ENCODE measurements around the gene SPATA7.
"Not testable (repeated sequence)": the region's sequence is repeated elsewhere in the genome, so short reads cannot be mapped to it uniquely, and the experiment has no call there.

Gene SPATA7

GRCh38 chr14:88380405-88380804, 5.1 kb upstream of the SPATA7 start:
- Mint-ChIP-seq H3K27ac (no peak overlapping the region), H3K36me3 (peaks cover 0 to 2% of the 10 kb centered on the region in 2 donors), H3K27me3 (peaks cover 0 to 16% of the 10 kb centered on the region in 2 donors), H3K9me3 (no peaks in the 10 kb centered on the region), H3K4me3 (no peak overlapping the region), H3K4me1 (peaks cover 0 to 6% of the 10 kb centered on the region in 2 donors)
- DNase-seq (no peak), ATAC-seq (replicated peaks) (no peak)

GRCh38 chr14:88381634-88382033, 3.8 kb upstream of the SPATA7 start:
- DNase-seq; H3K27ac Mint-ChIP-seq; H3K4me3 Mint-ChIP-seq; ATAC-seq (replicated peaks); H3K36me3 Mint-ChIP-seq; H3K9me3 Mint-ChIP-seq: not testable (repeated sequence)
- Mint-ChIP-seq H3K27me3 (peaks cover 0 to 16% of the 10 kb centered on the region in 2 donors), H3K4me1 (peaks cover 0 to 11% of the 10 kb centered on the region in 2 donors)

GRCh38 chr14:88384718-88385117, 739 bp upstream of the SPATA7 start:
- Mint-ChIP-seq H3K4me3 (peak overlapping the region; percentile 97 to 98), H3K27me3 (peaks cover 0 to 1% of the 10 kb centered on the region in 2 donors), H3K4me1 (peaks cover 0 to 11% of the 10 kb centered on the region in 2 donors), H3K36me3 (peaks cover 0 to 3% of the 10 kb centered on the region in 2 donors), H3K9me3 (no peaks in the 10 kb centered on the region), H3K27ac (peak overlapping the region; percentile 94)
- ATAC-seq (replicated peaks) (peak in 1 of 2 donors; percentile 24), DNase-seq (no peak)

GRCh38 chr14:88386256-88386794, 868 bp downstream of the SPATA7 start:
- H3K4me3 Mint-ChIP-seq, result peak overlapping the region; percentile 97 to 98
- H3K4me1 Mint-ChIP-seq, result peaks cover 0 to 11% of the 10 kb centered on the region in 2 donors
- DNase-seq (no peak), ATAC-seq (replicated peaks) (peak in 1 of 2 donors; percentile 26)
- peaks cover 0 to 3% of the 10 kb centered on the region in 2 donors for H3K36me3 Mint-ChIP-seq
- H3K27ac Mint-ChIP-seq, result peak overlapping the region; percentile 94
- no peaks in the 10 kb centered on the region for H3K27me3 Mint-ChIP-seq
- no peaks in the 10 kb centered on the region for H3K9me3 Mint-ChIP-seq

- Mint-ChIP-seq H3K27me3 (no peaks in the 10 kb centered on the region), H3K4me3 (no peak overlapping the region)
- no peak for DNase-seq
Observed at GRCh38 chr14:88388741-88389282, 3.4 kb downstream of the SPATA7 start.

GRCh38 chr14:88392609-88393008, 7.2 kb downstream of the SPATA7 start:
- Mint-ChIP-seq H3K4me1 (no peaks in the 10 kb centered on the region), H3K27ac (no peak overlapping the region), H3K36me3 (peaks cover 9 to 11% of the 10 kb centered on the region in 2 donors), H3K4me3 (no peak overlapping the region), H3K9me3 (no peaks in the 10 kb centered on the region), H3K27me3 (no peaks in the 10 kb centered on the region)
- ATAC-seq (replicated peaks) (no peak), DNase-seq (no peak)

More at GRCh38 chr14:88388741-88389282, 3.4 kb downstream of the SPATA7 start:
- Mint-ChIP-seq H3K4me1 (peaks cover 0 to 11% of the 10 kb centered on the region in 2 donors), H3K36me3 (peaks cover 0 to 3% of the 10 kb centered on the region in 2 donors), H3K27ac (no peak overlapping the region), H3K9me3 (no peaks in the 10 kb centered on the region)
- ATAC-seq (replicated peaks), result no peak

GRCh38 chr14:88411039-88411438, 25.6 kb downstream of the SPATA7 start:
- no peaks in the 10 kb centered on the region for H3K4me1 Mint-ChIP-seq
- H3K27me3 Mint-ChIP-seq, result no peaks in the 10 kb centered on the region
- no peak for DNase-seq
- peaks cover 13 to 59% of the 10 kb centered on the region in 2 donors for H3K36me3 Mint-ChIP-seq
- no peak overlapping the region for H3K27ac Mint-ChIP-seq
- H3K9me3 Mint-ChIP-seq, result peaks cover 24 to 27% of the 10 kb centered on the region in 2 donors
- H3K4me3 Mint-ChIP-seq, result no peak overlapping the region
- no peak for ATAC-seq (replicated peaks)

- Mint-ChIP-seq H3K27me3 (no peaks in the 10 kb centered on the region), H3K4me3 (no peak overlapping the region), H3K27ac (no peak overlapping the region), H3K36me3 (peaks cover 20 to 54% of the 10 kb centered on the region in 2 donors), H3K9me3 (peaks cover 16 to 19% of the 10 kb centered on the region in 2 donors), H3K4me1 (no peaks in the 10 kb centered on the region)
- ATAC-seq (replicated peaks), result no peak
- no peak for DNase-seq
Observed at GRCh38 chr14:88417594-88417993, 32.1 kb downstream of the SPATA7 start.

GRCh38 chr14:88420187-88420586, 34.7 kb downstream of the SPATA7 start:
- no peak overlapping the region for H3K27ac Mint-ChIP-seq
- peaks cover 20 to 32% of the 10 kb centered on the region in 2 donors for H3K36me3 Mint-ChIP-seq
- ATAC-seq (replicated peaks) (no peak), DNase-seq (no peak)
- H3K4me1 Mint-ChIP-seq, result no peaks in the 10 kb centered on the region
- H3K9me3 Mint-ChIP-seq, result peaks cover 9 to 11% of the 10 kb centered on the region in 2 donors
- no peak overlapping the region for H3K4me3 Mint-ChIP-seq
- H3K27me3 Mint-ChIP-seq, result no peaks in the 10 kb centered on the region

GRCh38 chr14:88421286-88421685, 35.8 kb downstream of the SPATA7 start:
- Mint-ChIP-seq H3K4me1 (no peaks in the 10 kb centered on the region), H3K27ac (no peak overlapping the region), H3K27me3 (no peaks in the 10 kb centered on the region), H3K4me3 (no peak overlapping the region), H3K36me3 (peaks cover 13 to 24% of the 10 kb centered on the region in 2 donors), H3K9me3 (peaks cover 0 to 5% of the 10 kb centered on the region in 2 donors)
- no peak for DNase-seq
- ATAC-seq (replicated peaks), result no peak

- ATAC-seq (replicated peaks) (no peak), DNase-seq (no peak)
- Mint-ChIP-seq H3K4me3 (no peak overlapping the region), H3K4me1 (no peaks in the 10 kb centered on the region), H3K27ac (no peak overlapping the region), H3K36me3 (peaks cover 13 to 24% of the 10 kb centered on the region in 2 donors), H3K9me3 (peaks cover 0 to 5% of the 10 kb centered on the region in 2 donors), H3K27me3 (no peaks in the 10 kb centered on the region)
Observed at GRCh38 chr14:88422047-88422446, 36.6 kb downstream of the SPATA7 start.

- Mint-ChIP-seq H3K36me3 (peaks cover 6 to 13% of the 10 kb centered on the region in 2 donors), H3K4me3 (no peak overlapping the region), H3K27me3 (no peaks in the 10 kb centered on the region), H3K27ac (no peak overlapping the region), H3K9me3 (peaks cover 0 to under 1% of the 10 kb centered on the region in 2 donors), H3K4me1 (no peaks in the 10 kb centered on the region)
- ATAC-seq (replicated peaks), result no peak
- no peak for DNase-seq
Observed at GRCh38 chr14:88422919-88423650, 37.6 kb downstream of the SPATA7 start.

- no peak for DNase-seq
- no peaks in the 10 kb centered on the region for H3K9me3 Mint-ChIP-seq
- H3K27ac Mint-ChIP-seq, result no peak overlapping the region
- ATAC-seq (replicated peaks), result no peak
- H3K36me3 Mint-ChIP-seq, result peaks cover 3 to 4% of the 10 kb centered on the region in 2 donors
- H3K4me3 Mint-ChIP-seq, result no peak overlapping the region
- H3K4me1 Mint-ChIP-seq, result no peaks in the 10 kb centered on the region
- no peaks in the 10 kb centered on the region for H3K27me3 Mint-ChIP-seq
Observed at GRCh38 chr14:88424573-88424972, 39.1 kb downstream of the SPATA7 start.

- ATAC-seq (replicated peaks), result no peak
Observed at GRCh38 chr14:88426271-88426670, 40.8 kb downstream of the SPATA7 start.

GRCh38 chr14:88430976-88431375, 45.5 kb downstream of the SPATA7 start:
- no peaks in the 10 kb centered on the region for H3K9me3 Mint-ChIP-seq
- H3K27ac Mint-ChIP-seq, result no peak overlapping the region
- no peak overlapping the region for H3K4me3 Mint-ChIP-seq
- no peaks in the 10 kb centered on the region for H3K4me1 Mint-ChIP-seq
- ATAC-seq (replicated peaks), result no peak
- no peaks in the 10 kb centered on the region for H3K27me3 Mint-ChIP-seq
- no peak for DNase-seq
- peaks cover 0 to 3% of the 10 kb centered on the region in 2 donors for H3K36me3 Mint-ChIP-seq

More at GRCh38 chr14:88426271-88426670, 40.8 kb downstream of the SPATA7 start:
- no peak for DNase-seq
- Mint-ChIP-seq H3K27me3 (no peaks in the 10 kb centered on the region), H3K4me3 (no peak overlapping the region), H3K9me3 (no peaks in the 10 kb centered on the region), H3K27ac (no peak overlapping the region), H3K4me1 (no peaks in the 10 kb centered on the region), H3K36me3 (peaks cover 0 to 3% of the 10 kb centered on the region in 2 donors)
